Measurements from ENCODE around the gene PROZ. TPM values are rescaled to one million over a fixed set of nuclear protein-coding genes. Genes with fewer than 3 reads are reported as not detected.

PROZ gene
- total RNA-seq, 2 donors from 2014 or later: 0.40 to 0.84 TPM

DNA sequence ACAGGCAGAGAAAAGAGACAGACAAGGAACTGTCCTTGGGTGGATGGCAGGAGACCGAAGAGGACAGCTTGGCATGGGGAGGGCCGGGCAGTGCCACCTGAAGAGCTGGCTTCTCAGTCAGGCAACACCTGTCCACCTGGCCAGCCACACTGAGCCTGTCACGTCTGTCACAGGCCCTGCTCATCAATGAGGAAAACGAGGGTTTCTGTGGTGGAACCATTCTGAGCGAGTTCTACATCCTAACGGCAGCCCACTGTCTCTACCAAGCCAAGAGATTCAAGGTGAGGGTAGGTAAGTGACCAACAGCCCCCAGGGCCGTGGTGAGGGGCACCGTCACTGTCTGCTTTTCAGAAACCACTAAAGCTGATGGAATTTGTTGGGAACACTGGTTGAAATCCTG lies 11.2 kb upstream of the PROZ start:
- Mint-ChIP-seq H3K9me3 (no peaks in the 10 kb centered on the region), H3K4me1 (peaks cover 11% of the 10 kb centered on the region), H3K4me3 (no peak overlapping the region), H3K27ac (no peak overlapping the region), H3K36me3 (ENCODE audit: low read depth) (peaks cover 20% of the 10 kb centered on the region), H3K27me3 (ENCODE audit: insufficient read depth) (no peaks in the 10 kb centered on the region)
- Histone ChIP-seq H3K4me1 (ENCODE audit: control insufficient read depth, insufficient read depth, low read length) (no peaks in the 10 kb centered on the region), H3K9me3 (ENCODE audit: control insufficient read depth, low read length) (no peaks in the 10 kb centered on the region), H3K27me3 (ENCODE audit: control insufficient read depth, insufficient read depth, low read length, poor library complexity, severe bottlenecking) (no peaks in the 10 kb centered on the region), H3K36me3 (ENCODE audit: control insufficient read depth, insufficient read depth, low read length) (no peaks in the 10 kb centered on the region), H3K4me3 (ENCODE audit: low read length) (no peak overlapping the region), H3K9ac (ENCODE audit: extremely low read depth, low read length, poor library complexity, severe bottlenecking) (no peak overlapping the region), H3K27ac (ENCODE audit: low read depth, low read length) (no peak overlapping the region)
- peak; percentile 24 for DNase-seq
- TF ChIP-seq, protein P1, sequence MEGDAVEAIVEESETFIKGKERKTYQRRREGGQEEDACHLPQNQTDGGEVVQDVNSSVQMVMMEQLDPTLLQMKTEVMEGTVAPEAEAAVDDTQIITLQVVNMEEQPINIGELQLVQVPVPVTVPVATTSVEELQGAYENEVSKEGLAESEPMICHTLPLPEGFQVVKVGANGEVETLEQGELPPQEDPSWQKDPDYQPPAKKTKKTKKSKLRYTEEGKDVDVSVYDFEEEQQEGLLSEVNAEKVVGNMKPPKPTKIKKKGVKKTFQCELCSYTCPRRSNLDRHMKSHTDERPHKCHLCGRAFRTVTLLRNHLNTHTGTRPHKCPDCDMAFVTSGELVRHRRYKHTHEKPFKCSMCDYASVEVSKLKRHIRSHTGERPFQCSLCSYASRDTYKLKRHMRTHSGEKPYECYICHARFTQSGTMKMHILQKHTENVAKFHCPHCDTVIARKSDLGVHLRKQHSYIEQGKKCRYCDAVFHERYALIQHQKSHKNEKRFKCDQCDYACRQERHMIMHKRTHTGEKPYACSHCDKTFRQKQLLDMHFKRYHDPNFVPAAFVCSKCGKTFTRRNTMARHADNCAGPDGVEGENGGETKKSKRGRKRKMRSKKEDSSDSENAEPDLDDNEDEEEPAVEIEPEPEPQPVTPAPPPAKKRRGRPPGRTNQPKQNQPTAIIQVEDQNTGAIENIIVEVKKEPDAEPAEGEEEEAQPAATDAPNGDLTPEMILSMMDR (conservative IDR thresholded peaks at IDR 0.05): no peak
- 89 to 90% methylated on average over 6 to 8 of the region's 8 CpGs for WGBS, 2 experiments (ENCODE audit: insufficient coverage in 1 of 2, insufficient read length in 1 of 2)

- no peak overlapping the region for H3K9ac ChIP-seq (ENCODE audit: extremely low read depth, low read length, poor library complexity, severe bottlenecking)
- Mint-ChIP-seq H3K4me3 (no peak overlapping the region), H3K9me3 (no peaks in the 10 kb centered on the region), H3K4me1 (peaks cover 13% of the 10 kb centered on the region), H3K27me3 (ENCODE audit: insufficient read depth) (no peaks in the 10 kb centered on the region), H3K27ac (no peak overlapping the region), H3K36me3 (ENCODE audit: low read depth) (peaks cover 16% of the 10 kb centered on the region)
- H3K4me3 ChIP-seq (ENCODE audit: low read length): no peak overlapping the region
- no peaks in the 10 kb centered on the region for H3K9me3 ChIP-seq (ENCODE audit: control insufficient read depth, low read length)
- no peak overlapping the region for H3K27ac ChIP-seq (ENCODE audit: low read depth, low read length)
- TF ChIP-seq, protein P1 (conservative IDR thresholded peaks at IDR 0.05): no peak
- H3K4me1 ChIP-seq (ENCODE audit: control insufficient read depth, insufficient read depth, low read length): peaks cover 5% of the 10 kb centered on the region
- 94 to 97% methylated on average over 6 to 13 of the region's 13 CpGs for WGBS, 2 experiments (ENCODE audit: insufficient coverage in 1 of 2, insufficient read length in 1 of 2)
- H3K36me3 ChIP-seq (ENCODE audit: control insufficient read depth, insufficient read depth, low read length): no peaks in the 10 kb centered on the region
- DNase-seq: no peak
- H3K27me3 ChIP-seq (ENCODE audit: control insufficient read depth, insufficient read depth, low read length, poor library complexity, severe bottlenecking): peaks cover 11% of the 10 kb centered on the region
Measured at GRCh38 chr13:113148407-113148806, 10.0 kb upstream of the PROZ start.

- H3K4me1 ChIP-seq (ENCODE audit: control insufficient read depth, insufficient read depth, low read length): peaks cover 8% of the 10 kb centered on the region
- Mint-ChIP-seq H3K4me3 (no peak overlapping the region), H3K27me3 (ENCODE audit: insufficient read depth) (no peaks in the 10 kb centered on the region), H3K36me3 (ENCODE audit: low read depth) (peaks cover 12% of the 10 kb centered on the region), H3K9me3 (no peaks in the 10 kb centered on the region), H3K27ac (no peak overlapping the region), H3K4me1 (peaks cover 15% of the 10 kb centered on the region)
- 94 to 95% methylated on average over 21 to 38 of the region's 38 CpGs for WGBS, 2 experiments (ENCODE audit: insufficient coverage in 1 of 2, insufficient read length in 1 of 2)
- no peak overlapping the region for H3K27ac ChIP-seq (ENCODE audit: low read depth, low read length)
- no peak overlapping the region for H3K4me3 ChIP-seq (ENCODE audit: low read length)
- no peaks in the 10 kb centered on the region for H3K36me3 ChIP-seq (ENCODE audit: control insufficient read depth, insufficient read depth, low read length)
- TF ChIP-seq, protein P1 (conservative IDR thresholded peaks at IDR 0.05): no peak
- H3K9me3 ChIP-seq (ENCODE audit: control insufficient read depth, low read length): no peaks in the 10 kb centered on the region
- peaks cover 13% of the 10 kb centered on the region for H3K27me3 ChIP-seq (ENCODE audit: control insufficient read depth, insufficient read depth, low read length, poor library complexity, severe bottlenecking)
- DNase-seq: peak; percentile 46
- no peak overlapping the region for H3K9ac ChIP-seq (ENCODE audit: extremely low read depth, low read length, poor library complexity, severe bottlenecking)
Measured at GRCh38 chr13:113148940-113149503, 9.4 kb upstream of the PROZ start.

All from endodermal cell (in vitro differentiated cells).